GM21360 (cell line): ENCODE data around the gene EDEM2.
"Not testable (repeated sequence)": the region's sequence is repeated elsewhere in the genome, so short reads cannot be mapped to it uniquely, and the experiment has no call there.

Experiments used
- ATAC-seq: cut with Tn5 transposase; IDR thresholded peaks from one replicate; pipeline ENCODE4 v1.9.1; 2021; ENCODE audit warnings: mild to moderate bottlenecking, moderate library complexity; ENCODE audit not compliant: unreplicated experiment

EDEM2 gene

DNA sequence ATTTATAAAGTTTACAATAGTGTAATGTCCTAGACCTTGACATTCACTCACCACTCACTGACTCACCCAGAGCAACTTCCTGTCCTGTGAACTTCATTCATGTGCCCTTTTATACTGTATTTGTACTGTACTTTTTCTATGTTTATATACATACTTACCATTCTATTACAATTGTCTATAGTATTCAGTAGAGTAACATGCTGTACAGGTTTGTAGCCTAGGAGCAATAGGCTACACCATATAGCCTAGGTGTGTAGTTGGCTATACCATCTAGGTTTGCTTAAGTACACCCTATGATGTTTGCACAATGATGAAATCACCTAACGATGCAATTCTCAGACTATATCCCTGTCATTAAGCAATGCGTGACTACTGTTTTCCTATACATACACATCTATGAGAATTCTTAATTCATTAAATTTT, 17.5 kb downstream of the EDEM2 start:
- ATAC-seq, result no peak

DNA sequence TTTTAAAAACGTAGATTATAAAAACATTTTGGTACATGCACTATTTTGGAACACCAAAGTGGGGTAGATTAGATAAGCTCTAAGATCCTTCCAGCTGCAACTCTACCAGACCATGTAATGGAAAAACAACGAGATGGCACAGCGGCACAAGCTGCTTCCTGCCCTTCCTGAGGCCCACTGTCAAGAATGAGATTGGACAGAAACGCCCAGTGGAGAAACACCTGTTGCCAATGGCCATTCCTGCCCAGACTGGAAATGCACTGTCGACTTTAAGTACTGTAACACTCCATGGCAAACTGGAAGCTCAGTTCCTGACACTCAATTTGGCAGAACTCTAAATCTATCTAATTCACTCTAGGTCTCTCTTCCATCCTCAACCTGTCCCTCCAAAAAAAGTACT, 21.4 kb downstream of the EDEM2 start:
- no peak for ATAC-seq

DNA sequence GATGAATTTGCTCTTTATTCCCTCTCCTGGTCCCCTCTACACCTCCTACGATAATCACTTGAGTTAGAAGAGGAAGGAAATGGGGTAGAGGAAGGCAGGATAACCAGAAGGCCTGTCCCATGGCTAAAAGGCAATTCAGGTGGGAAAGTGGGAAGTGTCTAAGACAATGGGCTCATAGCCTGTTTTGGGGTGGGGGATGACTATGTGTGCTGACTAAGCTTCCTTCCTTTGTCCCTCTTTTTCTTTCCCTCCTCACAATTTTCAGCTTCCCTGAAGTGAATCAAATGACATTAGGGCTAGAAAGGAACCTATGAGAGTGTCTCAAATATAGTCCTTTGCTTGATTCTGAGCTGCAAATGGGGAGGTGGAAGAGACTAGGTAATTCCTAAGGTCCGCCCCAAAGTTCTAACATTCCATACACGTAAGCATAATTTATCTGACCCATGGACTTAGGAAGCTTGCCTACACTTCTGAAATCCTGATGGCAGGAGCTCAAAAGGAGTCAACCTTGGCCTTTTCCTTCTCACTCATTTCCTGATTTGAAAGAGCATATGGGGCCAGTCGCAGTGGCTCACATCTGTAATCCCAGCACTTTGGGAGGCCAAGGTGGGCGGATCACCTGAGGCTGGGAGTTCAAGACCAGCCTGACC, 24.3 kb downstream of the EDEM2 start:
- ATAC-seq, result no peak

DNA sequence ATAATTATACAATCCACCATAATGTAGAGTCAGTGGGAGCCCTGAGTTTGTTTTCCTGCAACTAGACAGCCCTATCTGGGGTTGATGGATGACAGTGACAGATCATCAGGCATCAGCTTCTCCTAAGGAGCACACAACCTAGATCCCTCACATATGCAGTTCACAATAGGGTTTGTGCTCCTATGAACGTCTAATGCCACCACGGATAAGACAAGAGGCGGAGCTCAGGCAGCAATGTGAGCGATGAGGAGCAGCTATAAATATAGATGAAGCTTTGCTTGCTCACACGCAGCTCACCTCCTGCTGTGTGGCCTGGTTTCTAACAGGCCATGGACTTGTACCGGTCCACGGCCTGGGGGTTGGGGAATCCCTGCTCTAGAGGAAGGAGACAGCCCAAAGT, 25.9 kb downstream of the EDEM2 start:
- no peak for ATAC-seq

DNA sequence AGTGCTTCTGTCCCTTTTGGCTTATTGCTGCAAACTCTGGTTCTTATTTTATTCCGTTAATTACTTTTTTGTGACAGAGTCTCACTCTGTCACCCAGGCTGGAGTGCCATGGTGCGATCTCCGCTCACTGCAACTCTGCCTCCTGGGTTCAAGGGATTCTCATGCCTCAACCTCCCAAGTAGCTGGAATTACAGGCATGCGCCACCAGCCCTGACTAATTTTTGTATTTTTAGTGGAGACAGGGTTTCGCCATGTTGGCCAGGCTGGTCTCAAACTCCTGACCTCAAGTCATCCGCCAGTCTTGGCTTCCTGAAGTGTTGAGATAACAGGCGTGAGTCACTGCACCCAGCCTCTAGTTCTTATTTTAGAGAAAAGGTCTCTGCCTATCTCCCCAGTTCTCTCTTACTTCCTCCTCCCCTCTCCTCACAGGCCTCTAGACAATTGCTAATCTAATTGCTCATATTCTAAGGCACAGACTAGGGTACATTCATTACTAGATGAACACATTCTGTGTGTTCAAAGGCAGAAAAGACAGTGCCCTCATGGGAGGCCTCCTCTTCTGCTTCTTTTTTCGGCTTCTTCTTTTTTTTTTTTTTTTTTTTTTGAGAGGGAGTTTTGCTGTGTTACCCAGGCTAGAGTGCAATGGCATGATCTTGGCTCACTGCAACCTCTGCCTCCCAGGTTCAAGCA, 27.0 kb downstream of the EDEM2 start:
- ATAC-seq, result no peak

DNA sequence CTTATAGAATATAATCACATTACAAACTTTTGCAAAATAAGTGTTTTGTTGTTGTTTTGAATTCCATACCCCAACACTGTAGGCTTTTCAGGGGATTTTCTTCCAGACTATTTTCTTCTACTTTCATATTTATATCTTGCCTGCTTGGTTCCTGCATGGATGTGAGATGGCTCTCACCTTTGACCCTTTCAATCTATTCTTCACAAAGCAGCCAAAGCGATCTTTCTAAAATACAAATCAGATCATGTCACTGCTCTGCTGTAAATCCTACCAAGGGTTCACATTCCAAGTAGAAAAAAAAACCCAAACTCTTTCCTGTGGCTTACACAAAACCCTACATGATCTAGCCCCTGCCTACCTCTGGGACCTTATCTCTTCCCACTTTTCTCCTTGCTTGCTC, 29.5 kb downstream of the EDEM2 start:
- ATAC-seq, result no peak

DNA sequence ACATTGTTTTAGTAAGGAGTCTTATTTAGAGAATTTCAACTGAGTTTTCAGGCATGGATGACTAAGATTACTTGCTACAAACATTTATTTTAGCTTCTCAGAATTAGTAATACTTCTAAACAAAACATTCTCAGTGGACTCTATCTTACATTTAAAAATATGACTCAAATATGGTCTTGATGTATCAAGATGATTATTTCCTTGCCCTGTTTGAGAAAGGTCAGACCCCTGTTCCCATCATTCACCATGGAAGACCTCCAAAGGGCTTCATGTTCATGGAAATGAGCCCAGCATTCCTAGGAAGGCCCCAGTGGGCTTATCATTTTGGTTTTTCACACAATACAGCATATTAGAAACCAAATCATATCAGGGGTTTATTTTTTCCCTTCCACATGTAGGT, 29.9 kb downstream of the EDEM2 start:
- ATAC-seq, result no peak

DNA sequence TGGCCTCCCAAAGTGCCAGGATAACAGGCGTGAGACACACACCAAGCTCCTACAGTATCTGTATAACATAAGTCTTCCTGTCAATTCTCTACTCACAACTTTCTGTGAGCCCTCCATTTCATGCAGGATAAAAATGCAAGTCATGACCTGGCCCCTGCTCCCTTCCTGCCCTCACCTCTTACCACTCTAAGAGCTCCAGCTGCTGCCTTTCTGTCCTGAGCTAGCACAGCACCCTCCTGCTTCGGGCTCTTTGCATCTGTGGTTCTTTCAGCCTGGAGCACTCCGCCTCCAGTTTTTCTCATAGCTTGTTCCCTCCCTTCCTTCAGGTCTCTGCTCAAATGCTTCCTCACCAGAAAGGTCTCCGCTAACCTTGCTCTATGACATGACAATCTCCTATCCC, 30.9 kb downstream of the EDEM2 start:
- ATAC-seq, result no peak

DNA sequence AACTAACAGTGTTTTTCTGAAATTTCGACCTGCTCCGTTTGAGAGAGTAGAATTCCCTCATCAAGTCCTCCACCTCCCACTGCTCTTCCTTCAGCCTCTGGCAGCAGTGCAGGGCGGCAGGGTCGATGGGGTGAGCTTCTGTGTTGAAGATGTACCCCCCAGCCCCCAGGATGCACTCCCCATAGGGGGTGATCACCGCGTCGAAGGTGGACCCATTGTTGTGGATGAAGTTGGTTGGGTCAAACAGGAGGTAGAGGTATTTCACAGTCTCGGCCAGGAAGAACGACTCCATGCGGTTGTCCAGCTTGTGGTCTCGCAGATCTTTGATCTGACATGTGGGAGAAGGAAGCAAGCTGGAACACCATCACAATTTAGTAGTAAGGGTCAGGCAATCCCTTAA, 31.5 kb downstream of the EDEM2 start:
- ATAC-seq, result no peak

DNA sequence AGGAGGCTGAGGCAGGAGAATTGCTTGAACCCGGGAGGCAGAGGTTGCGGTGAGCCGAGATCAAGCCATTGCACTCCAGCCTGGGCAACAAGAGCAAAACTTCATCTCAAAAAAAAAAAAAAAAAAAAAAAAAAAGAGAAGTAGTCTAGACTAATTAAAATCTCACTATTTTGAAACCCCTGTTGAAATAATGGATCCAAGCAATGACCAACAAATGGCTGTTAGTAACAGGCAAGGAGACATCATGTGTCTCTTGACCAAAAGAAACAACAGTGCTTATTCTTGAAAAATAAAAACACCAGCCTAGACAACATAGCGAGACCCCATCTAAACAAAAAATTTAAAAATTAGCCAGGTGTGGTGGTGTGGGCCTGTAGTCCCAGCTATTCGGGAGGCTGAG, 34.9 kb downstream of the EDEM2 start:
- ATAC-seq, result not testable (repeated sequence)

DNA sequence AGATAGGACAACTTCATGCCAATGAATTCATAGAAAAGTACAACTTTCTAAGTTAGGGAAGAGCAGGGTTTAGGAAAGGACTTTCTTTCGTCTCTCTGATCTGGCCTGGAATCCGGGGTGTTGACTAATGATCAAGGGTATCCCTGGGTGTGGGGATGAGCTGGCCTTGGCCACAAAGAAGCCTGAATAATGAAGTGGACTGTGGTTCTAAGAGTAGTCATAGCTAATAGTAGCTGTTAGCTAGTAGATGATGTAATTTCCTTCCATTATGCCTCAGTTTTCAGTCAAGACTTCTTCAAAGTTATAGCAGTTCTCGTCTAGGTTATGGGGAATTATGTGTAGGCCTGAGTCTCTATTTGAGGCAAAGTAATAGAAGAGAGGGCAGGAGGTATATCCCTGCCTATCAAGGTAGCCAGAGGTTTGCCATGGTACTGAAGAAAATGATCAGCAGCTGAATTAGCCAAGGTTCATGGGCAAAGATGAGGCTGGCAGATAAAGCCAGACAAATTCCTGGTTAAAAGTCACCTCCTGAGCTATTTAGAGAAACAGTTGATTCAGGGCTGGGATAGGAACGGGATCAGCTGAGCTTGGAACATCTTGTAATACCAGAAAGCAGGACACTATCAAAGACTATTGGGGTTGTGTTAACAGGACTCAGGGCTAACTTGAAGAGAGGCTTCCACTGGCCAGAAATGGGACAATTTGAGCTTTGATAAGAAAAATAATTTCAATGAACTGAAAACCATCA, 35.8 kb downstream of the EDEM2 start:
- no peak for ATAC-seq

DNA sequence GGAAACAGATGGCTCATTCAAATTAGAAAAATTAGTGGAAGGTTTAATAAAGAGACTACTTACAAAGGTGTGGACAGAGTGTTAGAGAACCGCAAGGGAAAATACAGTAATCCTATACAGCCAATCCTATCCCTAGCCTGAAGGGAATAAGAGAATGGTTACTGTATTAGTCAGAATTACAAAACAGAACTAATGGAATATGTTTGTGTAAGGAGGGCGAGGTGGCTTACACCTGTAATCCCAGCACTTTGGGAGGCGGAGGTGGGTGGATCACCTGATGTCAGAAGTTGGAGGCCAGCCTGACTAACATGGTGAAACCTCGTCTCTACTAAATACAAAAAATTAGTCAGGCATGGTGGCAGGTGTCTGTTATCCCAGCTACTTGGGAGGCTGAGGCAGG, 38.2 kb downstream of the EDEM2 start:
- ATAC-seq, result no peak

DNA sequence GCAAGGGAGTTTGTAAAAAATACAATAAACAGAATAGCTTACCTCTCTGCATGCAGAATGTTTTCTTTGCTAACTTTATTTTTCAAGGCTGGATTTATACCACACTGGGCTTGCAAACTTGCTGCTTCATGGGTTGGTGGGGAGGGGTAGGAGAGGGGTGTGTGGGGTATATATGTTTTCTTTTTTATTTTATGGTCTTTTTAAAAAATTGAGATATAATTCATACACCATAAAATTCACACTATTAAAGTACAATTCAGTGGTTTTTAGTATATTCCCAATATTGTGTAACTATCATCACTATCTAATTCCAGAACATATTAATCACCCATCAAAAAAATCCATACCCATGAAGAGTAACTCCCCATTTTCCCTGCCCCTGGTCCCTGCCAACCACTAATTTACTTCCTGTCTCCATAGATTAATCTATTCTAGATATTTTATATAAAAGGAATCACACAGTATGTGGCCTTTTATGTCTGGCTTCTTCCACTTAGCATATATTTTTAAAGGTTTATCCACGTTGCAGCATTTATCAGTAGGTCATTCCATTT, 40.2 kb downstream of the EDEM2 start:
- ATAC-seq, result no peak

DNA sequence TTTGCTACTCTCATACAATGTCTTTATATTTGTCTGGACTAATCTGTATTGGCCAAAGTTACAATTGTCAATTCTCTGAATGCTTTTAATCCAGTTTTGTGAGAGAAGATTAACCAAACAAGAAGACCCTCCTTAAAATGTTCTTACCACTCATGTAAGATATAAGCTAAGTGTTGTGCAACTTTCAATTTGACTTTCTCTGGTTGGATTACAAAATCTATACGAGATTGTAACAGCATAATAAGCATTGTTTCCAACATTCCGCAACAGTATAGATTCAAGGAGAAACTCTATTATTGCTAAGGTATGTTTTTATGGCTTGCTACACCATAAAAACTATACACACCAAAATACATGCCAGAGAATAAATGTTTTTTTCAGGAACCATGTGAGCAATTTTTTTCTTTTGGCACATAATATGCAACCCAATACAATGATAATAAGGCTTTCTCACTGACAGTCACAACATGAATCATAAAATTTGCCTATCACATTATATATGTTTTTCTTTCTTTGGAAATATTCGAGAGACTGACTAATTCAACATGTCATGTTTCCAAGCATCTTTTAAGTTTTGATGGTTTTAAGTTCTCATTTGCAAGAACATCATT, 42.3 kb downstream of the EDEM2 start:
- ATAC-seq, result no peak

DNA sequence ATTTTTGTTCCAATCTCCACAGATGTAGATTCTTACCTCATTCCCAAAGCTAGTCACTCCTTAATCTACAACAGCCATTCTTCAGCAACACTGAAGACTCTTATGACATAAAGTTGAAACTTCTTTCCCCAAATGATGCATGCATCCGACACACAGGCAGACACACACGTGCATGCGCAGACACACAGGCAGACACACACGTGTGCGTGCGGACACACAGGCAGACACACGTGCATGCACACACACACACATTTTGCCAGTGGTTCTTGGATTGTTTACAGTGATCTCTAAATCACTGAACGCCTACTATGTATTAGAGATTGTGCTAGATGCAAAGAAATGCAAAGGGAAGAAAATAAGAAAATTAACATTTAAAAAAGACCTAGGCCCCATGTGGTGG, 45.5 kb downstream of the EDEM2 start:
- no peak for ATAC-seq

DNA sequence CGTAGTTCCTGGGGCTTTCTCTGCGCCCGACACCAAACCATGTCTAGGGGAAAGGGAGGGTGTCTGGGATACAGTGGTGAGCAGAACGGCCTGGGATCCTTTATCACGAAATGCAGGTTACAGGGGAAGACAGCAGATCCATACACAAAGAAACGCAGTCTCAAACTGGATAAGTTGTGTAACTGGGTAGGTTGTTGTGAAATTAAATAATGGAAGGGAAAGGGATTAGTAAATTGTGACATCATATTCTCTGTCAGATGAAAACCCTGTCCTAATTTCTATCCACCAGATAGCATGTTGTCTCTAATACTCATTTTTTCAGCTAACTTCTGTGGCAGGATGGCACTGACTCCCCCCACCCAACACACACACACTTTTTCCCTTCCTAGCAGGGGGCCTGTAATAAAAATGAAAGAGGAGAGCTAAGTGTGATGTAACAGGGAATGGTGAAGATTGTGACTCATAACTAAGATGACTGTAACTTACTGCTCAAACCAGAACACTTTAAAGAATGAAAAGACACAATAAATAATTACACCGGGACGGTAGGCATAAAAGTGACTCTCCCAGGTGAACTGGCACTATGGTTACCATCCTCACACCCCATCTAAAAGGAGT, 53.8 kb downstream of the EDEM2 start:
- no peak for ATAC-seq

DNA sequence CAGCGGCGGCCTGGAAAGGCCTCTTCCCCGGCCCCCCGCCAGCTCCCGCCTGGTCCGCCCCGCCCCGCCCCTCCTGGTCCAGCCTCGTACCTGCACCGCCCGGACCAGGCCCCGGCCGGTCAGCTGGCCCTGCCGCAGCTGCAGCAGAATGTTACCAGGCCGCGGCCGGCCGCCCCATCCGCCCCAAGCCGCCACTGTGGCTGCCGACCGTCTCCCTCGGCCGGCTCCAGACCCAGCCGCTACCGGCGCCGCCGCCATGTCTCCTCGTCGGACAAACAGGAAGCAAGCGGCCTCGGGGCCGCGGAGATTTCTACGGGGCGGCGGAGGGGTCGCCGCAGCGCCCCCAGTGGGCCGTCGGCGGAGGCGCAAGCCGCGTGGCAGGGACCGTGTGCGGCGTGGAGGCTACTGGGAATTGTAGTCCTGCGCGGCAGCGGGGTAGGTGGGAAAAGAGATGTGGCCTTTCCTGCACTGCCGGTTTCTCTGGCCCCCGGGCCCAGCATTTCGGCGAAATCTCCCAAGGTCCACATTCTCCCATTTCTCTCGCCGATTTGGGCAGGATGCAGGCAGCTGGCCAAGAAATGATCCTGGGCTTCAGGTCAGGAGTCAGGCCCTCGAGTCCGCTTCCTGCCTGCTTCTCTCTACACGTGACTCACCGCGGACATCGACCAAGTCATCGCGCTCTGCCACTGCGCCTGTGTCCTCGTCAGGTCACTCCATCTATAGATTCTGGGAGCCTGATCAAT, 54.4 kb downstream of the EDEM2 start, which contains the start of gene TRPC4AP:
TSS of gene TRPC4AP (minus strand) at position 284 of the 743 bp plus-strand sequence. CDS start at position 258, 26 bp downstream.
- ATAC-seq, result peak; percentile 86

DNA sequence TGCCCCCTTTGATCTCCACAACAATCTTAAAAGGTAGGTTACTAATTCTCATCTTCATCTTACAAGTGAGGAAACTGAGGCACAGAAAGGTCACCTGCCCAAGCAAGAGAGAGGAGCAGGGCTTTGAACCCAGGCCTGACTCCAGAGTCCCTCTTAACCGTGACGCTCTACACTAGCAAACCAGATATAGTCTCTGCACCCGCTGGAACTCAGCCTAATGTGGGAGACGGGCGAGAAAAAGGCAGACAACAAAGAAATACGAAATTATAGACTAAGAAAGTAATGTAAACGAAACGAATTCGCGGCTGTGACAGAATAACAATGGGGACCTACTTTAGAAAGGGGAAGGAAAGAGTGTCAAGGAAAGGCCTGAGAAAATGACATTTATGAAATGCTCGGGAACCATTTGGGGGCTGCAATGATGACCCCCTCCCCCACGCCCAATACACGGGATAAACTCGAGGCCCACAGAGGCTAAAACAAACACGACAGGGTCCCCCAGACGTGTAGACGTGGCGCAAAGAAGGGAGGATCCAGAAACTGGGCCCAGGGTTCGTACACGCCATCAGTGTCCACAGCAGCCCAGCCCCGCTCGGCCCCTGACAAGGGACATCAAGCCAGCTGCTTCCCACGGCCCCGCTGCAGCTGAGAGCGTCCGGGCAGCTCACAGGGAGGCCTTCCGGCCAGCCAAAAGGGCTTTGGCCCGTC, 55.2 kb downstream of the EDEM2 start:
- ATAC-seq, result peak; percentile 8
